GM21529 (cell line): ENCODE measurements around the gene IL10RB.
"Not testable (repeated sequence)": the region's sequence is repeated elsewhere in the genome, so short reads cannot be mapped to it uniquely, and the experiment has no call there.

Source experiments
- ATAC-seq: cut with Tn5 transposase; IDR thresholded peaks from one replicate; pipeline ENCODE4 v1.9.1; 2021; ENCODE audit not compliant: unreplicated experiment

Gene IL10RB

GRCh38 chr21:33266050-33266788, at the start of gene IL10RB:
Gene IL10RB (plus strand): TSS chr21:33266367. CDS start chr21:33266466, 99 bp downstream.
- ATAC-seq, result peak; percentile 42

- no peak for ATAC-seq
Observed at GRCh38 chr21:33217138-33217520, 49.0 kb upstream of the IL10RB start.

GRCh38 chr21:33219300-33219699, 46.9 kb upstream of the IL10RB start:
- no peak for ATAC-seq

- ATAC-seq, result no peak
Observed at GRCh38 chr21:33219954-33220353, 46.2 kb upstream of the IL10RB start.

- not testable (repeated sequence) for ATAC-seq
Observed at GRCh38 chr21:33225376-33225775, 40.8 kb upstream of the IL10RB start.

GRCh38 chr21:33228455-33228854, 37.7 kb upstream of the IL10RB start:
- ATAC-seq, result no peak

- no peak for ATAC-seq
Observed at GRCh38 chr21:33229099-33229783, 36.9 kb upstream of the IL10RB start.

- ATAC-seq, result peak; percentile 75
Observed at GRCh38 chr21:33229784-33230544, 36.2 kb upstream of the IL10RB start, which contains the start of gene IFNAR2. Gene IFNAR2 (plus strand): TSS chr21:33229938. CDS start chr21:33241923, 11,985 bp downstream.

GRCh38 chr21:33230545-33231324, 35.4 kb upstream of the IL10RB start:
- ATAC-seq, result peak; percentile 35

GRCh38 chr21:33231526-33231925, 34.6 kb upstream of the IL10RB start:
- ATAC-seq, result no peak

- no peak for ATAC-seq
Observed at GRCh38 chr21:33232291-33233034, 33.7 kb upstream of the IL10RB start.

GRCh38 chr21:33234635-33235520, 31.3 kb upstream of the IL10RB start:
- ATAC-seq, result no peak

GRCh38 chr21:33236013-33236686, 30.0 kb upstream of the IL10RB start:
- no peak for ATAC-seq

GRCh38 chr21:33236766-33237165, 29.4 kb upstream of the IL10RB start:
- no peak for ATAC-seq

GRCh38 chr21:33237486-33237885, 28.7 kb upstream of the IL10RB start:
- ATAC-seq, result no peak

GRCh38 chr21:33238146-33238545, 28.0 kb upstream of the IL10RB start:
- peak; percentile 28 for ATAC-seq

GRCh38 chr21:33238565-33239255, 27.5 kb upstream of the IL10RB start:
- peak; percentile 77 for ATAC-seq

GRCh38 chr21:33239559-33240127, 26.5 kb upstream of the IL10RB start:
- ATAC-seq, result not testable (repeated sequence)
